OCI-LY3 (cell line): ENCODE data around the gene PRR23C.

Source experiments
- H2AFZ ChIP-seq: fragments of 200-600, 300-600 bp; shearing (Covaris generic); 2 replicates; pipeline ENCODE4 v1.6.0; 2014; ENCODE audit warnings: antibody characterized with exemption, low read depth, low read length
- H3K27ac ChIP-seq: fragments of 200-600, 300-600 bp; sonication (generic); 2 replicates; pipeline ENCODE4 v1.5.1; 2014; ENCODE audit warnings: mild to moderate bottlenecking, low read length, moderate library complexity, mixed read lengths
- H3K27me3 ChIP-seq: fragments of 200-600, 300-600 bp; sonication (generic); 2 replicates; pipeline ENCODE4 v1.6.1; 2014; ENCODE audit warnings: low read depth, low read length, mixed read lengths
- H3K36me3 ChIP-seq: fragments of 200-600, 300-600 bp; sonication (generic); replicated peaks from 2 replicates; pipeline ENCODE3; 2014; ENCODE audit warnings: low read depth, low read length, mixed read lengths
- H3K4me1 ChIP-seq: fragments of 300-600, 200-600 bp; sonication (generic); 2 replicates; pipeline ENCODE4 v1.6.1; 2014; ENCODE audit warnings: low read length, mixed read lengths
- H3K4me2 ChIP-seq: fragments of 200-600, 300-600 bp; sonication (generic); 2 replicates; pipeline ENCODE4 v1.6.1; 2014; ENCODE audit warnings: low read length, mixed read lengths
- H3K4me3 ChIP-seq: fragments of 300-600, 200-600 bp; sonication (generic); 2 replicates; pipeline ENCODE4 v1.5.1; 2014; ENCODE audit warnings: antibody characterized with exemption, mild to moderate bottlenecking, low read length, moderate library complexity
- H3K79me2 ChIP-seq: fragments of 300-600, 200-600 bp; shearing (Covaris generic); 2 replicates; pipeline ENCODE4 v1.6.1; 2014; ENCODE audit warnings: mild to moderate bottlenecking, low read length, mixed read lengths
- H3K9ac ChIP-seq: fragments of 300-600, 200-600 bp; shearing (Covaris generic); 2 replicates; pipeline ENCODE4 v1.6.0; 2014; ENCODE audit warnings: mild to moderate bottlenecking, low read length, moderate library complexity
- H3K9me3 ChIP-seq: fragments of 200-600, 300-600 bp; shearing (Covaris generic); 2 replicates; pipeline ENCODE4 v1.6.1; 2014; ENCODE audit warnings: low read length, mixed read lengths; ENCODE audit not compliant: insufficient read depth
- H4K20me1 ChIP-seq: fragments of 200-600, 300-600 bp; sonication (generic); 2 replicates; pipeline ENCODE4 v1.6.1; 2016; ENCODE audit warnings: low read length, mixed read lengths; ENCODE audit not compliant: insufficient read depth
- EZH2phosphoT487 ChIP-seq: fragments of 200-600 bp; shearing (Covaris generic); IDR thresholded peaks from 2 replicates; pipeline ENCODE4 v1.6.1; 2018; ENCODE audit warnings: antibody characterized with exemption, mixed run types, low read depth
- TF ChIP-seq, protein P1 (sequence below): fragments of 200-600, 300-600 bp; sonication (generic); IDR thresholded peaks from 2 replicates; pipeline ENCODE4 v1.5.1; 2014; ENCODE audit warnings: antibody characterized with exemption, low read length, low read depth

PRR23C gene

GRCh38 chr3:139020036-139020867 lies 24.4 kb downstream of the PRR23C start:
- no peak overlapping the region for H3K27ac ChIP-seq
- no peak overlapping the region for H2AFZ ChIP-seq
- no peaks in the 10 kb centered on the region; the same call in 1 of the 2 replicates for H3K27me3 ChIP-seq
- H3K4me1 ChIP-seq, result no peaks in the 10 kb centered on the region
- H3K36me3 ChIP-seq, result no peaks in the 10 kb centered on the region
- H3K79me2 ChIP-seq, result no peaks in the 10 kb centered on the region
- no peak overlapping the region for H3K9ac ChIP-seq
- H4K20me1 ChIP-seq, result no peaks in the 10 kb centered on the region
- no peak overlapping the region for H3K4me2 ChIP-seq
- H3K9me3 ChIP-seq, result no peaks in the 10 kb centered on the region
- no peak overlapping the region for H3K4me3 ChIP-seq
- no peak for TF ChIP-seq EZH2phosphoT487
- TF ChIP-seq, protein P1, sequence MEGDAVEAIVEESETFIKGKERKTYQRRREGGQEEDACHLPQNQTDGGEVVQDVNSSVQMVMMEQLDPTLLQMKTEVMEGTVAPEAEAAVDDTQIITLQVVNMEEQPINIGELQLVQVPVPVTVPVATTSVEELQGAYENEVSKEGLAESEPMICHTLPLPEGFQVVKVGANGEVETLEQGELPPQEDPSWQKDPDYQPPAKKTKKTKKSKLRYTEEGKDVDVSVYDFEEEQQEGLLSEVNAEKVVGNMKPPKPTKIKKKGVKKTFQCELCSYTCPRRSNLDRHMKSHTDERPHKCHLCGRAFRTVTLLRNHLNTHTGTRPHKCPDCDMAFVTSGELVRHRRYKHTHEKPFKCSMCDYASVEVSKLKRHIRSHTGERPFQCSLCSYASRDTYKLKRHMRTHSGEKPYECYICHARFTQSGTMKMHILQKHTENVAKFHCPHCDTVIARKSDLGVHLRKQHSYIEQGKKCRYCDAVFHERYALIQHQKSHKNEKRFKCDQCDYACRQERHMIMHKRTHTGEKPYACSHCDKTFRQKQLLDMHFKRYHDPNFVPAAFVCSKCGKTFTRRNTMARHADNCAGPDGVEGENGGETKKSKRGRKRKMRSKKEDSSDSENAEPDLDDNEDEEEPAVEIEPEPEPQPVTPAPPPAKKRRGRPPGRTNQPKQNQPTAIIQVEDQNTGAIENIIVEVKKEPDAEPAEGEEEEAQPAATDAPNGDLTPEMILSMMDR, result no peak

- no peaks in the 10 kb centered on the region for H3K4me1 ChIP-seq
- TF ChIP-seq, protein P1, result no peak
- no peak for TF ChIP-seq EZH2phosphoT487
- no peaks in the 10 kb centered on the region for H3K36me3 ChIP-seq
- H3K27ac ChIP-seq, result no peak overlapping the region
- no peaks in the 10 kb centered on the region for H3K27me3 ChIP-seq
- H2AFZ ChIP-seq, result no peak overlapping the region
- H3K4me3 ChIP-seq, result no peak overlapping the region
- no peaks in the 10 kb centered on the region for H3K79me2 ChIP-seq
- H4K20me1 ChIP-seq, result no peaks in the 10 kb centered on the region
- no peak overlapping the region for H3K9ac ChIP-seq
- H3K4me2 ChIP-seq, result no peak overlapping the region
- no peaks in the 10 kb centered on the region for H3K9me3 ChIP-seq
These were observed 28.2 kb downstream of the PRR23C start for GRCh38 chr3:139016430-139017048.

GRCh38 chr3:139006051-139006716 lies 38.5 kb downstream of the PRR23C start, which contains the start of gene PRR23A:
Gene PRR23A, minus strand, starts transcription at chr3:139006268. Its CDS starts 0 bp downstream, at chr3:139006268.
- no peak for TF ChIP-seq EZH2phosphoT487
- TF ChIP-seq, protein P1, result no peak
- Histone ChIP-seq H3K79me2 (no peaks in the 10 kb centered on the region), H3K4me2 (no peak within 1 kb of the TSS), H3K9me3 (no peaks in the 10 kb centered on the region), H3K4me3 (no peak within 1 kb of the TSS), H3K27me3 (no peaks in the 10 kb centered on the region), H3K9ac (no peak within 1 kb of the TSS), H3K4me1 (no peaks in the 10 kb centered on the region), H4K20me1 (no peaks in the 10 kb centered on the region), H2AFZ (no peak within 1 kb of the TSS), H3K36me3 (no peaks in the 10 kb centered on the region), H3K27ac (no peak within 1 kb of the TSS)
